Measurements from ENCODE around the gene TTF1. TPM values are rescaled to one million over a fixed set of nuclear protein-coding genes. Genes with fewer than 3 reads are reported as not detected.

Gene TTF1
- total and polyA plus RNA-seq, 10 of the 15 experiments (the other 5 are each of a cell fraction or from before 2014, with no cell fraction given) = 11.3 to 25.5 (median 16.0) TPM

- no peak for DNase-seq (ENCODE audit: low read depth, low spot score)
- no peak overlapping the region for H3K4me3 ChIP-seq
- WGBS (ENCODE audit: insufficient coverage, insufficient replicate concordance, low lambda C conversion rate, missing lambda C conversion rate) = 11% methylated on average over 4 of the region's 4 CpGs
- CTCF ChIA-PET = interaction anchor here (1.2 kb wide), 1 partner anchor 13 kb away, joined by 3 read pairs; no protein-coding TSS in a partner anchor
- H3K36me3 ChIP-seq (ENCODE audit: control insufficient read depth in 2 of 2, insufficient read depth in 2 of 2, low read length in 1 of 2) = no peaks in the 10 kb centered on the region
- H3K27ac ChIP-seq (ENCODE audit: control insufficient read depth, insufficient read depth) = no peak overlapping the region
- peak; percentile 65 for TF ChIP-seq PKNOX1 (IDR thresholded peaks at IDR 0.05)
- TF ChIP-seq PBX3 (IDR thresholded peaks at IDR 0.05; ENCODE audit: insufficient replicate concordance, low read depth, low read length) = no peak
- intact Hi-C loops (cut with micrococcal nuclease; ENCODE audit: unreplicated experiment) (no loop called here), in situ Hi-C loops (cut with MboI) (no loop called here)
- SMC1A ChIA-PET (ENCODE audit: uncharacterized antibody, unreplicated experiment) = interaction anchor here (4.1 kb wide), 1 partner anchor 12 kb away, joined by 41 read pairs; no protein-coding TSS in a partner anchor
- H3K4me2 ChIP-seq (ENCODE audit: control insufficient read depth, insufficient read depth) = no peak overlapping the region
- BruUV-seq (replicated peaks) = no TSS peak
- H3K79me2 ChIP-seq (ENCODE audit: control insufficient read depth, insufficient read depth, low read length) = no peaks in the 10 kb centered on the region
- ATAC-seq = no peak
- no peak for FAIRE-seq
- H3K4me1 ChIP-seq (ENCODE audit: control insufficient read depth, insufficient read depth, low read length) = peaks cover 18% of the 10 kb centered on the region
- no peaks in the 10 kb centered on the region for H3K9me3 ChIP-seq (replicated peaks; ENCODE audit: control insufficient read depth, insufficient read depth, low read length)
- POLR2A ChIA-PET = no interaction called here
- no peaks in the 10 kb centered on the region for H4K20me1 ChIP-seq (ENCODE audit: control insufficient read depth, insufficient read depth)
- RAD21 ChIA-PET (ENCODE audit: unreplicated experiment) = no interaction called here
- no peak overlapping the region for H3K9ac ChIP-seq (ENCODE audit: control insufficient read depth, insufficient read depth, low read length)
- H2AFZ ChIP-seq (ENCODE audit: control insufficient read depth, low read depth, low read length) = no peak overlapping the region
- no peaks in the 10 kb centered on the region for H3K27me3 ChIP-seq (replicated peaks in 1 of 2; ENCODE audit: control insufficient read depth in 2 of 2, insufficient read depth in 2 of 2, low read length in 1 of 2)
Measured at GRCh38 chr9:132370592-132370991, 36.0 kb downstream of the TTF1 start.

GRCh38 chr9:132369421-132369820 is 37.2 kb downstream of the TTF1 start:
- ChIA-PET POLR2A (no interaction called here), SMC1A (ENCODE audit: uncharacterized antibody, unreplicated experiment) (no interaction called here), RAD21 (ENCODE audit: unreplicated experiment) (no interaction called here), CTCF (interaction anchor here (0.6 kb wide), 1 partner anchor 45 kb away, joined by 3 read pairs; no protein-coding TSS in a partner anchor)
- Histone ChIP-seq H3K4me3 (no peak overlapping the region), H4K20me1 (ENCODE audit: control insufficient read depth, insufficient read depth) (no peaks in the 10 kb centered on the region), H3K9ac (ENCODE audit: control insufficient read depth, insufficient read depth, low read length) (no peak overlapping the region), H3K4me2 (ENCODE audit: control insufficient read depth, insufficient read depth) (no peak overlapping the region), H3K4me1 (ENCODE audit: control insufficient read depth, insufficient read depth, low read length) (peaks cover 18% of the 10 kb centered on the region), H3K36me3 (ENCODE audit: control insufficient read depth in 2 of 2, insufficient read depth in 2 of 2, low read length in 1 of 2) (no peaks in the 10 kb centered on the region), H3K79me2 (ENCODE audit: control insufficient read depth, insufficient read depth, low read length) (no peaks in the 10 kb centered on the region), H3K27me3 (replicated peaks in 1 of 2; ENCODE audit: control insufficient read depth in 2 of 2, insufficient read depth in 2 of 2, low read length in 1 of 2) (no peaks in the 10 kb centered on the region), H2AFZ (ENCODE audit: control insufficient read depth, low read depth, low read length) (no peak overlapping the region), H3K9me3 (replicated peaks; ENCODE audit: control insufficient read depth, insufficient read depth, low read length) (no peaks in the 10 kb centered on the region), H3K27ac (ENCODE audit: control insufficient read depth, insufficient read depth) (no peak overlapping the region)
- in situ Hi-C loops (cut with MboI) = no loop called here
- no peak for FAIRE-seq
- intact Hi-C loops (cut with micrococcal nuclease; ENCODE audit: unreplicated experiment) = no loop called here
- ATAC-seq = no peak
- DNase-seq (ENCODE audit: low read depth, low spot score) = no peak
- no TSS peak for BruUV-seq (replicated peaks)
- 98% methylated on average over 4 of the region's 4 CpGs for WGBS (ENCODE audit: insufficient coverage, insufficient replicate concordance, low lambda C conversion rate, missing lambda C conversion rate)
- TF ChIP-seq ZNF207 (IDR thresholded peaks at IDR 0.05; ENCODE audit: borderline replicate concordance) (no peak), HCFC1 (IDR thresholded peaks at IDR 0.05; ENCODE audit: low read length) (no peak), SKIL (IDR thresholded peaks at IDR 0.05; ENCODE audit: low read depth, poor library complexity, severe bottlenecking) (no peak), STAT3 (IDR thresholded peaks at IDR 0.05; ENCODE audit: low read depth, low read length) (no peak), POLR2A (IDR thresholded peaks at IDR 0.05; ENCODE audit: low read depth, low read length) (no peak), ZBTB40 (IDR thresholded peaks at IDR 0.05; ENCODE audit: borderline replicate concordance) (no peak), NFYA (IDR thresholded peaks at IDR 0.05; ENCODE audit: borderline replicate concordance, low read depth, low read length) (no peak)

All from GM12878 (cell line).